Lower leg skin (tissue), 4 donors: Measurements from ENCODE around the gene GJA9. TPM values are rescaled to one million over a fixed set of nuclear protein-coding genes. Genes with fewer than 3 reads are reported as not detected.

Source experiments
- DNase-seq, 2 donors: peaks; one replicate each; pipeline ENCODE4 v3.0.0-alpha.2; 2019; ENCODE audit warnings: low spot score in 2 of 2
- H3K4me3 ChIP-seq: fragments of 200-600 bp; sonication (generic); 2 replicates; pipeline ENCODE4 v1.5.1; 2017; ENCODE audit warnings: mild to moderate bottlenecking, low read depth; ENCODE audit not compliant: poor library complexity, severe bottlenecking
- CTCF ChIP-seq, 3 donors: fragments of 450-650 bp; IDR thresholded peaks; one replicate each; pipeline ENCODE4 v1.5.1; 2016; ENCODE audit warnings: antibody characterized with exemption in 3 of 3, mild to moderate bottlenecking in 3 of 3, moderate library complexity in 2 of 3
- POLR2A ChIP-seq, 2 donors: fragments of 450-650 bp; IDR thresholded peaks; one replicate each; pipeline ENCODE4 v1.6.1; 2016 to 2017; ENCODE audit warnings: antibody characterized with exemption in 2 of 2, mild to moderate bottlenecking in 1 of 2, moderate library complexity in 1 of 2
- WGBS, 2 donors: methylation state at CpG; one replicate each; pipeline ENCODE4 v1.1.5; 2018; 5-methylcytosine and 5-hydroxymethylcytosine counted together
- intact Hi-C: fragments of 100-400 bp; cut with DNase I; formaldehyde crosslinking; loops from one replicate; pipeline ENCODE4 v1.15.0; 2023; ENCODE audit warnings: low total_unique reads
- total RNA-seq, 4 donors: library from RNA; depleted of rRNA; stranded (reverse); fragments of >200 nt; gene quantifications; one replicate each; pipeline ENCODE4 v1.1.0, GENCODE V29; 2016

The GJA9 gene
- under 1 TPM in 3 of 4 donors, not detected in 1; 0.19 to 0.89 (median 0.22) TPM for total RNA-seq

GRCh38 chr1:38881487-38881886, at the start of gene GJA9:
TSS of gene GJA9 (minus strand) at chr1:38881587. CDS start at chr1:38876098, 5,489 bp downstream.
- no peak for TF ChIP-seq POLR2A (IDR thresholded peaks at IDR 0.05)
- intact Hi-C loops, result no loop called here
- no peak for DNase-seq

DNA sequence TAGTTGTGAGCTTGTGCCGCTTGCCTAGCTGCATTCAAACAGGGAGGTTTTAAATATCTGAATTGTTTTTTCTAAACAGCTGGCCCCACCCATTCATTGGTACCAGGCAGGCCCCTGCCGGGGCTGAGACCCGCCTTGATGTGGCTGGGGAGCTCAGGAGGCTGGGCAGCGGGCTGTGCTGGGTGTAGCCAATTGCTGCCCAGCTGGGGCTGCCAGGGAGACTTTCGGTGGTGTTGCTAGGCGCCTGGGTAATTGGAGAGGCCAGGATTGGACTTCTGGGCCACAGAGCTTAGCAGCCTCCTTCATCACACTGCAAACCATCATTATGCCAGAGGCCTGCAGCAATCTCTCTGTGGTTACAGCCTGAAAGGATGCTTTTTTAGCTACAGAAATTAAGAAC, 48.1 kb upstream of the GJA9 start:
- H3K4me3 ChIP-seq, result no peak overlapping the region
- no peak for DNase-seq
- intact Hi-C loops, result no loop called here
- TF ChIP-seq POLR2A (IDR thresholded peaks at IDR 0.05) (no peak), CTCF (IDR thresholded peaks at IDR 0.05) (no peak)
- WGBS, 2 donors, result 57 to 77% methylated on average over 6 of the region's 6 CpGs

More at GRCh38 chr1:38881487-38881886, at the start of gene GJA9:
- no peak within 1 kb of the TSS for H3K4me3 ChIP-seq

- no peak overlapping the region for H3K4me3 ChIP-seq
- no peak for DNase-seq
- TF ChIP-seq POLR2A (IDR thresholded peaks at IDR 0.05) (no peak), CTCF (IDR thresholded peaks at IDR 0.05) (no peak)
- 82 to 83% methylated on average over 8 of the region's 8 CpGs for WGBS, 2 donors
- intact Hi-C loops, result no loop called here
Measured at GRCh38 chr1:38929054-38929453, 47.7 kb upstream of the GJA9 start.

DNA sequence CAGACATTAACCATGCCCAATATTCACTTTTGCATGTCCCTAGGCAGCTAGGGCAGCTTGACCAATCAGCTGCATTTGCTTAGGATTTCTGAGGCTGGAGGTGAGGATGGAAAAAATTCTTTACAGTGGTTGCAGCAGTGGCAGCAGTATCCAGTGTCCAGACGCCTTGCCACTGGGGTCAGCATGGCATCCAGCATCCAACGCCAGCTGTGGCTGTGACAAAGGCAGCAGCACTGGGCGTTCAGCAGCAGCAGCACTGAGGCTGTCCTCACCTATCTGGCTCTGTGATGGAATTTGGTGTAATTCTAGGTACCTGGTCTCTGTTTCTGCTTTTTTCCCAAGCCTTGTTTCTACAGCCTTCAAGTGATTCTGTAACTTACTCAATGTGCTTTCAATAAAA, 44.7 kb upstream of the GJA9 start:
- no peak for DNase-seq
- intact Hi-C loops, result no loop called here
- WGBS, 2 donors, result 80 to 90% methylated on average over 3 of the region's 3 CpGs

GRCh38 chr1:38925391-38925790, 44.0 kb upstream of the GJA9 start:
- no peak for DNase-seq
- intact Hi-C loops, result no loop called here
- WGBS, 2 donors, result 94 to 95% methylated on average over 2 of the region's 2 CpGs
- no peak overlapping the region for H3K4me3 ChIP-seq
- no peak for TF ChIP-seq CTCF (IDR thresholded peaks at IDR 0.05)
- TF ChIP-seq POLR2A (IDR thresholded peaks at IDR 0.05), result no peak

More for the DNA sequence above, 44.7 kb upstream of the GJA9 start:
- no peak for TF ChIP-seq POLR2A (IDR thresholded peaks at IDR 0.05)
- no peak for TF ChIP-seq CTCF (IDR thresholded peaks at IDR 0.05)
- no peak overlapping the region for H3K4me3 ChIP-seq

- intact Hi-C loops, result no loop called here
- no peak for DNase-seq
- 84 to 93% methylated on average over 3 of the region's 3 CpGs for whole genome bisulfite sequencing, 2 donors
- H3K4me3 ChIP-seq, result no peak overlapping the region
- no peak for TF ChIP-seq POLR2A (IDR thresholded peaks at IDR 0.05)
- no peak for TF ChIP-seq CTCF (IDR thresholded peaks at IDR 0.05)
Measured at GRCh38 chr1:38923607-38924006, 42.2 kb upstream of the GJA9 start.
